Nephron (organoid): ENCODE measurements around the gene RIPK4.

Source experiments
- H3K27ac Mint-ChIP-seq, 3 experiments: 2 replicates each; pipeline ENCODE4 v1.8.0; 2020; ENCODE audit warnings: mixed read lengths in 3 of 3, mild to moderate bottlenecking in 2 of 3, moderate library complexity in 1 of 3
- H3K27me3 Mint-ChIP-seq: 2 replicates; pipeline ENCODE4 v1.8.0; 2021; ENCODE audit warnings: low read depth, mild to moderate bottlenecking, moderate library complexity, mixed read lengths
- H3K36me3 Mint-ChIP-seq: 2 replicates; pipeline ENCODE4 v1.8.0; 2020; ENCODE audit warnings: low read depth, mixed read lengths
- H3K4me1 Mint-ChIP-seq: 2 replicates; pipeline ENCODE4 v1.8.0; 2020; ENCODE audit warnings: mixed read lengths
- H3K4me3 Mint-ChIP-seq, 3 experiments: 2 replicates each; pipeline ENCODE4 v1.8.0; 2020; ENCODE audit warnings: mild to moderate bottlenecking in 3 of 3, mixed read lengths in 3 of 3, moderate library complexity in 2 of 3
- H3K9me3 Mint-ChIP-seq: 2 replicates; pipeline ENCODE4 v1.8.0; 2020; ENCODE audit warnings: mixed read lengths
- CTCF ChIP-seq, 3 experiments: fragments of 200-600 bp; sonication (generic); IDR thresholded peaks; one replicate each; pipeline ENCODE4 v1.5.0; 2021; ENCODE audit warnings: antibody characterized with exemption in 3 of 3; ENCODE audit not compliant: unreplicated experiment in 3 of 3

RIPK4 gene

GRCh38 chr21:41713495-41714281, 53.2 kb downstream of the RIPK4 start:
- peaks cover 58% of the 10 kb centered on the region for H3K27me3 Mint-ChIP-seq
- H3K9me3 Mint-ChIP-seq: no peaks in the 10 kb centered on the region
- H3K4me1 Mint-ChIP-seq: peaks cover 10% of the 10 kb centered on the region
- peak overlapping the region in 1 of 3 experiments; percentile 72 for H3K27ac Mint-ChIP-seq
- no peaks in the 10 kb centered on the region for H3K36me3 Mint-ChIP-seq
- no peak for TF ChIP-seq CTCF (IDR thresholded peaks at IDR 0.05; ENCODE audit: unreplicated experiment in 3 of 3)
- no peak overlapping the region for H3K4me3 Mint-ChIP-seq

DNA sequence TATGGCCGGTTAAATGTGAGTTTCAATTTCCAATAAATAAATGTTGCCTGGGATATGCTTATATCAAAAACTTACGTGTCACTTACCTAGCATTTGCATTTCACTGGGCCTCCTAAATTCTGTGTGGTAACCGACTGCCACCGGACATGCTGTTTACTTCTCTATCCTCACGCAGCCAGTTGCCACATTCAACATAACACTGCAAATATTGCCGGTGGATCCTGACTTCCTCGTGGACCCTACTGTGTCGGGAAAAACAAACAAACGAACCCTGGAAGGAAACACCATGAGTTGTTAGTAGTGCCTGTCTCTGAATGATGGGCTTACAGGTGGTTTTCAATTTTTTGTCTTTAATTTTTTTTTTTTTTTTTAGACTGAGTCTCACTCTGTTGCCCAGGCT, 54.1 kb downstream of the RIPK4 start:
- H3K9me3 Mint-ChIP-seq: no peaks in the 10 kb centered on the region
- H3K27ac Mint-ChIP-seq: peak overlapping the region in 2 of 3 experiments; percentile 47 to 59
- peaks cover 57% of the 10 kb centered on the region for H3K27me3 Mint-ChIP-seq
- TF ChIP-seq CTCF (IDR thresholded peaks at IDR 0.05; ENCODE audit: unreplicated experiment in 3 of 3): no peak
- H3K4me3 Mint-ChIP-seq: no peak overlapping the region
- no peaks in the 10 kb centered on the region for H3K36me3 Mint-ChIP-seq
- H3K4me1 Mint-ChIP-seq: peaks cover 10% of the 10 kb centered on the region

GRCh38 chr21:41712201-41712600, 54.7 kb downstream of the RIPK4 start:
- H3K4me3 Mint-ChIP-seq: no peak overlapping the region
- no peaks in the 10 kb centered on the region for H3K36me3 Mint-ChIP-seq
- H3K27ac Mint-ChIP-seq: peak overlapping the region in 2 of 3 experiments; percentile 23 to 47
- no peaks in the 10 kb centered on the region for H3K9me3 Mint-ChIP-seq
- H3K27me3 Mint-ChIP-seq: peaks cover 55% of the 10 kb centered on the region
- TF ChIP-seq CTCF (IDR thresholded peaks at IDR 0.05; ENCODE audit: unreplicated experiment in 3 of 3): no peak
- peaks cover 10% of the 10 kb centered on the region for H3K4me1 Mint-ChIP-seq

DNA sequence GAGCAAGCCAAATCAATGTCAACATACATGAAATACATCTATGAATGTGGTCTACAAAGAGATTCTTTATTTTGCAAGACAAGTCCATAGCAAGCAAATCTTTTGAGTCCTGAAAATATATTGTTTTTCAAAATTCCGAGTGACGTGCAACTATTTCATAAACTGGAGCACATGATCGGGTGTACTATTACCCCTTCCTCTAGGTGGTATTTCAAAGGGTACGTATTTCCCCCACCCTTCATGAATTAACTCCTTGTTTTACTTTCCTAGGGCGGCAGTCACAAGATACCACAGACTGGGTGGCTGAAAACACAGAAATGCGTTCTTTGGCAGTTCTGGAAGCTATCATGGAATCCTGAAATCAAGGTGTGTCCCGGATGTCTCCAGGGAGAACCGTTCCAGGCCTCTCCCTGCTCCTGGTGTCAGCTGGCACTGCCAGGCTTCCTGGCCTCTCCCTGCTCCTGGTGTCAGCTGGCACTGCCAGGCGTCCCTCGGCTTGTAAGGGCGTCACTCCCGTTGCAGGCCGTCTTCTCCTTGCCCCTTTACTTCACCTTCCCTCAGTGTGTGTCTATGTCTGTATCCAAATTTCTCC, 55.3 kb downstream of the RIPK4 start:
- Mint-ChIP-seq H3K27ac (peak overlapping the region in 2 of 3 experiments; percentile 23 to 47), H3K36me3 (no peaks in the 10 kb centered on the region), H3K9me3 (peaks cover 3% of the 10 kb centered on the region), H3K4me3 (no peak overlapping the region), H3K27me3 (peaks cover 55% of the 10 kb centered on the region), H3K4me1 (peaks cover 10% of the 10 kb centered on the region)
- no peak for TF ChIP-seq CTCF (IDR thresholded peaks at IDR 0.05; ENCODE audit: unreplicated experiment in 3 of 3)

GRCh38 chr21:41710823-41711160, 56.1 kb downstream of the RIPK4 start:
- no peak overlapping the region for H3K4me3 Mint-ChIP-seq
- peaks cover 3% of the 10 kb centered on the region for H3K9me3 Mint-ChIP-seq
- H3K27me3 Mint-ChIP-seq: peaks cover 48% of the 10 kb centered on the region
- TF ChIP-seq CTCF (IDR thresholded peaks at IDR 0.05; ENCODE audit: unreplicated experiment in 3 of 3): no peak
- H3K36me3 Mint-ChIP-seq: no peaks in the 10 kb centered on the region
- no peak overlapping the region for H3K27ac Mint-ChIP-seq
- peaks cover 10% of the 10 kb centered on the region for H3K4me1 Mint-ChIP-seq
